NT2/D1 (cell line): Measurements from ENCODE around the gene APMAP.
A peak's percentile ranks its signal among the peaks of the same experiment; 100 is the strongest.

ENCODE experiments used
- DNase-seq: peaks from one replicate; pipeline ENCODE4 v3.0.0-alpha.2; 2011; ENCODE audit warnings: low read depth, low spot score
- H3K27me3 ChIP-seq: 2 replicates; pipeline ENCODE4 v1.6.0; 2011; ENCODE audit warnings: mild to moderate bottlenecking; ENCODE audit not compliant: insufficient read length, insufficient read depth
- H3K36me3 ChIP-seq: 2 replicates; pipeline ENCODE4 v1.6.1; 2011; ENCODE audit warnings: mild to moderate bottlenecking, low read length, mixed read lengths; ENCODE audit not compliant: insufficient read depth, insufficient read length
- H3K4me1 ChIP-seq: 2 replicates; pipeline ENCODE4 v1.5.1; 2011; ENCODE audit not compliant: insufficient read depth, insufficient read length
- H3K4me3 ChIP-seq: 2 replicates; pipeline ENCODE4 v1.5.1; 2011; ENCODE audit warnings: low read depth; ENCODE audit not compliant: insufficient read length
- H3K9ac ChIP-seq: 2 replicates; pipeline ENCODE4 v1.6.0; 2011; ENCODE audit warnings: low read depth; ENCODE audit not compliant: insufficient read length
- H3K9me3 ChIP-seq: 2 replicates; pipeline ENCODE4 v1.5.1; 2011; ENCODE audit warnings: mild to moderate bottlenecking, low read length; ENCODE audit not compliant: insufficient read depth
- SUZ12 ChIP-seq: IDR thresholded peaks from 2 replicates; pipeline ENCODE4 v1.6.1; 2011; ENCODE audit not compliant: insufficient read length, insufficient read depth; ENCODE audit errors: extremely low read depth
- YY1 ChIP-seq: IDR thresholded peaks from 2 replicates; pipeline ENCODE4 v1.6.1; 2011; ENCODE audit not compliant: insufficient read length, insufficient read depth
- ZNF274 ChIP-seq: IDR thresholded peaks from 2 replicates; pipeline ENCODE4 v1.6.1; 2011; ENCODE audit warnings: mild to moderate bottlenecking, low read depth, low read length

The APMAP gene

GRCh38 chr20:24918579-24919566 lies 73.7 kb downstream of the APMAP start:
- peak overlapping the region; percentile 42 for H3K9ac ChIP-seq
- no peak for DNase-seq
- H3K27me3 ChIP-seq, result peaks cover 17% of the 10 kb centered on the region
- TF ChIP-seq SUZ12 (no peak), ZNF274 (no peak), YY1 (no peak)
- no peaks in the 10 kb centered on the region for H3K4me1 ChIP-seq
- H3K4me3 ChIP-seq, result no peak overlapping the region
- H3K9me3 ChIP-seq, result peaks cover 12% of the 10 kb centered on the region; the same call in 1 of the 2 replicates
- H3K36me3 ChIP-seq, result no peaks in the 10 kb centered on the region

GRCh38 chr20:24917797-24918578 lies 74.6 kb downstream of the APMAP start:
- TF ChIP-seq ZNF274 (no peak), SUZ12 (no peak), YY1 (no peak)
- DNase-seq, result peak; percentile 59
- H3K9me3 ChIP-seq, result peaks cover 12% of the 10 kb centered on the region; the same call in 1 of the 2 replicates
- H3K4me1 ChIP-seq, result no peaks in the 10 kb centered on the region
- H3K36me3 ChIP-seq, result no peaks in the 10 kb centered on the region
- no peak overlapping the region for H3K4me3 ChIP-seq
- peaks cover 21% of the 10 kb centered on the region for H3K27me3 ChIP-seq
- H3K9ac ChIP-seq, result peak overlapping the region; percentile 21

- no peak for TF ChIP-seq SUZ12
- H3K27me3 ChIP-seq, result peaks cover 21% of the 10 kb centered on the region
- H3K9me3 ChIP-seq, result peaks cover 12% of the 10 kb centered on the region; the same call in 1 of the 2 replicates
- no peak for DNase-seq
- no peaks in the 10 kb centered on the region for H3K4me1 ChIP-seq
- no peak overlapping the region for H3K4me3 ChIP-seq
- no peak overlapping the region for H3K9ac ChIP-seq
- no peaks in the 10 kb centered on the region for H3K36me3 ChIP-seq
These were observed 75.5 kb downstream of the APMAP start for GRCh38 chr20:24917056-24917455.

GRCh38 chr20:24916412-24916811 lies 76.1 kb downstream of the APMAP start:
- no peak for DNase-seq
- Histone ChIP-seq H3K9ac (no peak overlapping the region), H3K36me3 (no peaks in the 10 kb centered on the region), H3K4me1 (no peaks in the 10 kb centered on the region), H3K9me3 (peaks cover 9% of the 10 kb centered on the region; the same call in 1 of the 2 replicates), H3K4me3 (no peak overlapping the region), H3K27me3 (peaks cover 21% of the 10 kb centered on the region)
- TF ChIP-seq SUZ12 (no peak), YY1 (no peak)

GRCh38 chr20:24915892-24916291 lies 76.7 kb downstream of the APMAP start:
- no peak for TF ChIP-seq ZNF274
- no peak for TF ChIP-seq YY1
- TF ChIP-seq SUZ12, result no peak
- DNase-seq, result no peak
- peaks cover 21% of the 10 kb centered on the region for H3K27me3 ChIP-seq
- no peaks in the 10 kb centered on the region for H3K4me1 ChIP-seq
- H3K36me3 ChIP-seq, result no peaks in the 10 kb centered on the region
- peaks cover 4% of the 10 kb centered on the region; the same call in 1 of the 2 replicates for H3K9me3 ChIP-seq
- H3K9ac ChIP-seq, result no peak overlapping the region
- H3K4me3 ChIP-seq, result no peak overlapping the region

GRCh38 chr20:24915440-24915839 lies 77.1 kb downstream of the APMAP start:
- DNase-seq, result no peak
- peaks cover 22% of the 10 kb centered on the region for H3K27me3 ChIP-seq
- no peak for TF ChIP-seq SUZ12
- no peak for TF ChIP-seq ZNF274
- H3K36me3 ChIP-seq, result no peaks in the 10 kb centered on the region
- H3K4me1 ChIP-seq, result no peaks in the 10 kb centered on the region
- H3K9me3 ChIP-seq, result 0 out of 2 replicates have a peak, but pooled peaks cover under 1% of the 10 kb centered on the region
- H3K4me3 ChIP-seq, result no peak overlapping the region
- H3K9ac ChIP-seq, result no peak overlapping the region

- Histone ChIP-seq H3K9ac (no peak overlapping the region), H3K36me3 (no peaks in the 10 kb centered on the region), H3K9me3 (0 out of 2 replicates have a peak, but pooled peaks cover under 1% of the 10 kb centered on the region), H3K4me3 (no peak overlapping the region), H3K27me3 (peaks cover 26% of the 10 kb centered on the region), H3K4me1 (no peaks in the 10 kb centered on the region)
- TF ChIP-seq YY1 (no peak), ZNF274 (no peak)
- DNase-seq, result no peak
These were observed 77.9 kb downstream of the APMAP start for GRCh38 chr20:24914388-24915241.
